Body of pancreas (tissue), 4 donors: Measurements from ENCODE around the gene ZNF497. TPM values are rescaled to one million over a fixed set of nuclear protein-coding genes. Genes with fewer than 3 reads are reported as not detected.

Experiments
- ATAC-seq: fragments of 150-250 bp; one replicate; pipeline ENCODE4 v1.9.1; 2016
- DNase-seq, 4 donors: peaks; one replicate each; pipeline ENCODE4 v3.0.0-alpha.2; 2019
- H3K27ac ChIP-seq, 4 donors: fragments of 200-600 bp; sonication (generic); 1 replicate in 3 of 4; 2 replicates in 1 of 4; pipeline versions ENCODE4 v1.5.1 to v1.6.1; 2016 to 2019; ENCODE audit warnings: mild to moderate bottlenecking in 1 of 4, mixed read lengths in 1 of 4, moderate library complexity in 1 of 4
- H3K27me3 ChIP-seq, 2 donors: fragments of 200-600 bp; sonication (generic); one replicate each; pipeline ENCODE4 v1.6.0; 2016; ENCODE audit warnings: mild to moderate bottlenecking in 1 of 2
- H3K36me3 ChIP-seq, 2 donors: fragments of 200-600 bp; sonication (generic); replicated peaks in 1 of 2; 2 replicates each; pipeline ENCODE4 v1.5.1; 2016; ENCODE audit warnings: low read depth in 2 of 2; ENCODE audit not compliant: insufficient read depth in 1 of 2
- H3K4me1 ChIP-seq: fragments of 200-600 bp; sonication (generic); one replicate; pipeline ENCODE4 v1.6.0; 2016
- H3K4me3 ChIP-seq, 2 donors: fragments of 200-600 bp; sonication (generic); 1 replicate in 1 of 2; 2 replicates in 1 of 2; pipeline ENCODE4 v1.5.1; 2016 to 2019
- H3K9me3 ChIP-seq, 3 donors: fragments of 200-600 bp; sonication (generic); 1 replicate in 2 of 3; 2 replicates in 1 of 3; pipeline ENCODE4 v1.5.1; 2016
- CTCF ChIP-seq, 7 experiments: fragments of 450-650 bp in 4 of 7; fragments of 200-600 bp in 3 of 7; sonication (generic) in 3 of 7; IDR thresholded peaks; one replicate each; pipeline ENCODE4 v1.5.1; 2016 to 2019; ENCODE audit warnings: antibody characterized with exemption in 7 of 7
- POLR2A ChIP-seq, 3 donors: fragments of 450-650 bp; IDR thresholded peaks; one replicate each; pipeline ENCODE4 v1.6.1; 2016; ENCODE audit warnings: antibody characterized with exemption in 3 of 3, mild to moderate bottlenecking in 2 of 3
- WGBS, 2 donors: methylation state at CpG; one replicate each; pipeline ENCODE4 v1.1.5; 2017; 5-methylcytosine and 5-hydroxymethylcytosine counted together
- intact Hi-C: fragments of 100-400 bp; cut with DNase I; formaldehyde crosslinking; loops from one replicate; pipeline ENCODE4 v1.15.1; 2023
- total RNA-seq, 2 donors: library from RNA; depleted of rRNA; stranded (reverse); fragments of >200 nt; gene quantifications; one replicate each; pipeline ENCODE4 v1.1.0, GENCODE V29; 2016

The ZNF497 gene
- total RNA-seq, 2 donors from 2014 or later, result 4.6 to 4.7 TPM

DNA sequence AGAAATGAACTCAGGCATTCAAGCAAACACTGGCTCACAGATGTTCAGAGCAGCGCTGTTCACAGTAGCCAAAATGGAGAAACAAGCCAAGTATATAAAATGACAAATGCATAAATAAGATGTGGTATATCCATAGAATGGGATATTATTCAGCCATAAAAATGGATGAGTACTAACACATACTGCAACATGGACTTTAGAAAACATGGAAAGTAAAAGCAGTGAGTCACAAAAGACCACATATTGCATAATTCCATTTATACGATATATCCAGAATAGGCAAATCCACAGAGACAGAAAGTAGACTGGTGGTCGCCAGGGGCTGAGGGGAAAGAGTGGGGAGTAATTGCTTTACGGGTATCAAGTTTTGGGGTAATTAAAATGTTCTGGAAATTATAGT is 11.6 kb upstream of the ZNF497 start:
- H3K4me1 ChIP-seq, result no peaks in the 10 kb centered on the region
- ATAC-seq (no peak), DNase-seq (no peak)
- no peaks in the 10 kb centered on the region for H3K36me3 ChIP-seq
- no peaks in the 10 kb centered on the region for H3K27me3 ChIP-seq
- 83 to 94% methylated on average over 4 of the region's 4 CpGs for WGBS, 2 donors
- intact Hi-C loops, result no loop called here
- no peak for TF ChIP-seq CTCF (IDR thresholded peaks at IDR 0.05)
- TF ChIP-seq POLR2A (IDR thresholded peaks at IDR 0.05), result no peak
- H3K4me3 ChIP-seq, result no peak overlapping the region
- H3K27ac ChIP-seq, result no peak overlapping the region
- H3K9me3 ChIP-seq, result no peaks in the 10 kb centered on the region

DNA sequence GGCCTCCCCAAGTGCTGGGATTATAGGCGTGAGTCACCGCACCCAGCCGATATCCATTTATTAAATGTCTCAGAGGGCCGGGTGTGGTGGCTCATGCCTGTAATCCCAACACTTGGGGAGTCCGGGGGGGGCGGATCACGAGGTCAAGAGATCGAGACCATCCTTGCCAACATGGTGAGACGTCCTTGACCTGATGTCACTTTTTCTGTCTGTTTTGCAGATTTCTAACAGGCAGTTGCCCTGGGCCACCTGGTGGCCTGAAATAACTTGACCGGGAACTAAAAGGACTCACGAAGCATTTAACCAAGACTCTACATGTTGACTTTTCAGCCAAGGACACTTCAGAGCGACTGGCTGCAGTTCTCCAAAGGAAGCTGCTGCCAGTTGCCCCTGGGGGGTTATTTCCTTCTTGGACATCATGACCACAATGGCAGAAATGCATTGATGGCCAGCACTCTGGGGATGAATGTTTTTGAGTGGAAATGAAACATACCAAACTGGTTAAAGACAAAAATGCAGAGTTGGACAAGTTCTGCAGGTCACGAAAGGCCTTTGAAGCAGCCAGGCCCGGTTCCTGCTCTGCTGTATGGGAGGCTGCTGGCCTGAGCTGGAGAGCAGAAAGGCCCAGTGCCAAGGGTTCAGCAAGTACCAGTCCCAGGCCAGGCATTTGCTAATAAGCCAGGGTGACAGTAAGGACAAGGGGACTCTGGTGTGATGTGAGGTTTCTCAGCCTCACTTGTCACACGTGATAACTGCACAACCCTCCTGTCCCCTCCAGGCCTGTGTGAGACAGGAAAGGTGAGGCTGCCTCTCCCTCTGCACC is 10.0 kb upstream of the ZNF497 start:
- Histone ChIP-seq H3K4me3 (no peak overlapping the region), H3K9me3 (no peaks in the 10 kb centered on the region), H3K36me3 (no peaks in the 10 kb centered on the region), H3K4me1 (no peaks in the 10 kb centered on the region), H3K27me3 (no peaks in the 10 kb centered on the region), H3K27ac (no peak overlapping the region)
- intact Hi-C loops, result no loop called here
- 57 to 62% methylated on average over 10 to 14 of the region's 15 CpGs for WGBS, 2 donors
- DNase-seq, result no peak
- no peak for ATAC-seq
- TF ChIP-seq POLR2A (IDR thresholded peaks at IDR 0.05) (no peak), CTCF (IDR thresholded peaks at IDR 0.05) (no peak)

- TF ChIP-seq POLR2A (IDR thresholded peaks at IDR 0.05) (no peak), CTCF (IDR thresholded peaks at IDR 0.05) (no peak)
- H3K27ac ChIP-seq, result no peak overlapping the region
- no peaks in the 10 kb centered on the region for H3K4me1 ChIP-seq
- no peak overlapping the region for H3K4me3 ChIP-seq
- no peaks in the 10 kb centered on the region for H3K27me3 ChIP-seq
- no peaks in the 10 kb centered on the region for H3K9me3 ChIP-seq
- H3K36me3 ChIP-seq, result no peaks in the 10 kb centered on the region
- no peak for DNase-seq
- intact Hi-C loops, result no loop called here
- ATAC-seq, result no peak
- 90 to 93% methylated on average over 19 to 37 of the region's 68 CpGs for WGBS, 2 donors
These were observed 6.2 kb upstream of the ZNF497 start for GRCh38 chr19:58368561-58369360.

DNA sequence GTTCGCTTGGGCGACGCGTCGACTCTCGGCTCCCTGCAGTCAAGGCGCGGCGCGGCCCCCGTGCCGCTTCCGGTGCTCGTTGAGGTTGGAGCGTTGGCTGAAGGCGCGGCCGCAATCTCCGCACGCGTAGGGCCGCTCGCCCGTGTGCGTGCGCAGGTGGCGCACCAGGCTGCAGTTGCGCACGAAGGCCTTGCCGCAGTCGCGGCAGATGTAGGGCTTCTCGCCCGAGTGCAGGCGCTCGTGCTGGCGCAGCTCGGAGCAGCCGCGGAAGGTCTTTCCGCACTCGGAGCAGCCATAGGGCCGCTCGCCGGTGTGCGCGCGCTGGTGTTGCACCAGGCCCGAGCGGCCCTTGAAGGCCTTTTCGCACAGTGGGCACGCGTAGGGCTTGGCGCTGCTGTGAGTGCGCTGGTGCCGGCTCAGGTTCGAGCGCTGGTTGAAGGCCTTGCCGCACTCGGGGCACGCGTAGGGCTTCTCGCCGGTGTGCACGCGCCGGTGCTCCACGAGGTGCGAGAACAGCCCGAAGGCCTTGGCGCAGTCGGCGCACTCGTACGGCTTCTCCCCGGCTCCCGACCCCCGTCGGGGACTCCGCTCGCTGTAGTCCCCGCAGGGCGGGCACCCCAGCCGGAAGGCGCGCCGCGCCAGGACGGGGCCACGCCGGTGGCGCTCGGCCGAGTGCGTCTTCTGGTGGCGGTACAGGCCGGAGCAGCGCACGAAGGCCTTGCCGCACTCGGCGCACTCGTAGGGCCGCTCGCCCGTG is 5.3 kb upstream of the ZNF497 start:
- H3K4me1 ChIP-seq, result no peaks in the 10 kb centered on the region
- no peak for DNase-seq
- no peak for TF ChIP-seq CTCF (IDR thresholded peaks at IDR 0.05)
- TF ChIP-seq POLR2A (IDR thresholded peaks at IDR 0.05), result no peak
- ATAC-seq, result no peak
- H3K9me3 ChIP-seq, result no peaks in the 10 kb centered on the region
- no peak overlapping the region for H3K4me3 ChIP-seq
- no peak overlapping the region for H3K27ac ChIP-seq
- WGBS, 2 donors, result 82 to 93% methylated on average over 56 to 101 of the region's 106 CpGs
- H3K27me3 ChIP-seq, result no peaks in the 10 kb centered on the region
- intact Hi-C loops, result no loop called here
- H3K36me3 ChIP-seq, result no peaks in the 10 kb centered on the region
